SK-N-SH (cell line): ENCODE measurements around the gene CBLL2.

Experiments
- EP300 ChIP-seq, 2 experiments: IDR thresholded peaks; 2 replicates each; pipeline versions ENCODE4 v1.4.0 to v1.6.1; 2012; ENCODE audit warnings: borderline replicate concordance in 1 of 2, low read depth in 1 of 2, low read length in 1 of 2
- GABPA ChIP-seq: IDR thresholded peaks from 2 replicates; pipeline ENCODE4 v1.4.0; 2012; ENCODE audit warnings: low read depth, mild to moderate bottlenecking
- MXI1 ChIP-seq: IDR thresholded peaks from 2 replicates; pipeline ENCODE4 v1.6.1; 2012; ENCODE audit warnings: mild to moderate bottlenecking, low read depth, low read length, improper control_type of control experiment
- POLR2AphosphoS5 ChIP-seq: IDR thresholded peaks from 2 replicates; pipeline ENCODE4 v1.6.1; 2012; ENCODE audit warnings: low read depth, low read length
- TAF1 ChIP-seq: IDR thresholded peaks from 2 replicates; pipeline ENCODE4 v1.6.1; 2012; ENCODE audit warnings: low read depth, mild to moderate bottlenecking, low read length, moderate library complexity, borderline replicate concordance
- USF1 ChIP-seq: IDR thresholded peaks from 2 replicates; pipeline ENCODE4 v1.4.0; 2012; ENCODE audit warnings: low read depth, borderline replicate concordance
- ZBTB33 ChIP-seq: IDR thresholded peaks from 2 replicates; pipeline ENCODE4 v1.4.0; 2012; ENCODE audit warnings: low read depth, borderline replicate concordance
- TF ChIP-seq, protein P1 (sequence below): fragments of 200-600 bp; sonication (generic); IDR thresholded peaks from 2 replicates; pipeline ENCODE4 v1.6.1; 2017; ENCODE audit warnings: antibody characterized with exemption, mild to moderate bottlenecking, moderate library complexity

- TF ChIP-seq, protein P1, sequence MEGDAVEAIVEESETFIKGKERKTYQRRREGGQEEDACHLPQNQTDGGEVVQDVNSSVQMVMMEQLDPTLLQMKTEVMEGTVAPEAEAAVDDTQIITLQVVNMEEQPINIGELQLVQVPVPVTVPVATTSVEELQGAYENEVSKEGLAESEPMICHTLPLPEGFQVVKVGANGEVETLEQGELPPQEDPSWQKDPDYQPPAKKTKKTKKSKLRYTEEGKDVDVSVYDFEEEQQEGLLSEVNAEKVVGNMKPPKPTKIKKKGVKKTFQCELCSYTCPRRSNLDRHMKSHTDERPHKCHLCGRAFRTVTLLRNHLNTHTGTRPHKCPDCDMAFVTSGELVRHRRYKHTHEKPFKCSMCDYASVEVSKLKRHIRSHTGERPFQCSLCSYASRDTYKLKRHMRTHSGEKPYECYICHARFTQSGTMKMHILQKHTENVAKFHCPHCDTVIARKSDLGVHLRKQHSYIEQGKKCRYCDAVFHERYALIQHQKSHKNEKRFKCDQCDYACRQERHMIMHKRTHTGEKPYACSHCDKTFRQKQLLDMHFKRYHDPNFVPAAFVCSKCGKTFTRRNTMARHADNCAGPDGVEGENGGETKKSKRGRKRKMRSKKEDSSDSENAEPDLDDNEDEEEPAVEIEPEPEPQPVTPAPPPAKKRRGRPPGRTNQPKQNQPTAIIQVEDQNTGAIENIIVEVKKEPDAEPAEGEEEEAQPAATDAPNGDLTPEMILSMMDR, result no peak
- TF ChIP-seq TAF1 (no peak), EP300 (IDR thresholded peaks at IDR 0.05; ENCODE audit: borderline replicate concordance in 1 of 2, low read depth in 1 of 2, low read length in 1 of 2) (no peak), GABPA (no peak), MXI1 (no peak), POLR2AphosphoS5 (no peak), ZBTB33 (no peak), USF1 (no peak)
These were observed 4.1 kb downstream of the CBLL2 start for GRCh38 chrX:22276781-22277180.
